Gastroesophageal sphincter (tissue), 4 donors: ENCODE results near the gene UBE3D. TPM values are rescaled to one million over a fixed set of nuclear protein-coding genes. Genes with fewer than 3 reads are reported as not detected.

ENCODE experiments used
- ATAC-seq: fragments of 150-250 bp; one replicate; pipeline ENCODE4 v1.9.1; 2016; ENCODE audit warnings: mild to moderate bottlenecking, moderate library complexity
- H3K27ac ChIP-seq, 4 donors: fragments of 200-600 bp; sonication (generic) in 3 of 4; 1 replicate in 3 of 4; 2 replicates in 1 of 4; pipeline ENCODE4 v1.5.1; 2016 to 2019
- H3K27me3 ChIP-seq: fragments of 200-600 bp; sonication (generic); one replicate; pipeline ENCODE4 v1.5.1; 2019
- H3K36me3 ChIP-seq, 2 donors: fragments of 200-600 bp; sonication (generic); one replicate each; pipeline ENCODE4 v1.5.1; 2019; ENCODE audit warnings: control low read depth in 1 of 2
- H3K4me1 ChIP-seq, 3 donors: fragments of 200-600 bp; sonication (generic); 1 replicate in 2 of 3; 2 replicates in 1 of 3; pipeline ENCODE4 v1.5.1; 2016 to 2019; ENCODE audit warnings: control low read depth in 2 of 3
- H3K4me3 ChIP-seq, 2 donors: fragments of 200-600 bp; sonication (generic); one replicate each; pipeline ENCODE4 v1.5.1; 2019; ENCODE audit warnings: mild to moderate bottlenecking in 1 of 2, moderate library complexity in 1 of 2
- H3K9me3 ChIP-seq, 3 donors: fragments of 200-600 bp; sonication (generic); one replicate each; pipeline ENCODE4 v1.5.1; 2017 to 2019; ENCODE audit warnings: control low read depth in 2 of 3
- EP300 ChIP-seq: sonication (generic); formaldehyde crosslinking; IDR thresholded peaks from one replicate; pipeline ENCODE4 v1.6.1; 2017; ENCODE audit warnings: antibody characterized with exemption, mild to moderate bottlenecking
- POLR2A ChIP-seq, 2 donors: fragments of 450-650 bp; IDR thresholded peaks; one replicate each; pipeline ENCODE4 v1.6.1; 2017; ENCODE audit warnings: antibody characterized with exemption in 2 of 2, mild to moderate bottlenecking in 2 of 2, moderate library complexity in 1 of 2
- POLR2AphosphoS5 ChIP-seq: sonication (generic); formaldehyde crosslinking; IDR thresholded peaks from one replicate; pipeline ENCODE4 v1.6.1; 2017; ENCODE audit warnings: antibody characterized with exemption
- WGBS, 2 donors: methylation state at CpG; one replicate each; pipeline ENCODE4 v1.1.5; 2018; ENCODE audit warnings: low coverage in 1 of 2; 5-methylcytosine and 5-hydroxymethylcytosine counted together
- total RNA-seq, 4 donors: library from RNA; depleted of rRNA; stranded (reverse); fragments of >200 nt; gene quantifications; one replicate each; pipeline ENCODE4 v1.1.0, GENCODE V29; 2016
- TF ChIP-seq, protein P1 (sequence below), 4 experiments: fragments of 200-600 bp in 2 of 4; fragments of 450-650 bp in 2 of 4; sonication (generic) in 1 of 4; IDR thresholded peaks; one replicate each; pipeline ENCODE4 v1.5.1; 2017 to 2019; ENCODE audit warnings: antibody characterized with exemption in 4 of 4, mild to moderate bottlenecking in 2 of 4, moderate library complexity in 2 of 4

Gene UBE3D
- total RNA-seq, 4 donors from 2014 or later, result 3.4 to 13.1 (median 7.3) TPM

DNA sequence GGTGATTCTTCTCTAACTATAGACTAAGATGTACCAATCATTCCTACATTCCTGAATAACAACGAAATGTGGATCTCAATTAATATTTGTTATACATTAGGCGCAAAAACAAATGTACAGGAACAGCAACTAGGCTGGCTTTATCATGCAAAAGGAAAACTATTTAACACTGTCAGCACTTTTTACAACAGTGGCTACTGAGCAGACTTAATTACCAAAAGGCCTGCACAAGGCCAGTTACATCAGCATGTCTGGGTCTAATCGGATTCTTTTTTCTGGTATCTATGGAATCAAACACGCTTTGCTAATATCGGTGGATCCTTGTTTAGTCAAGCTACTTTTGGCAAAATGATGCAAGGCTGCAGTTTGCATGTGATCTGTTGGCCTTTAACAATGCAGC lies 176.5 kb downstream of the UBE3D start:
- H3K4me3 ChIP-seq, result no peak overlapping the region
- H3K27ac ChIP-seq, result no peak overlapping the region
- H3K27me3 ChIP-seq, result no peaks in the 10 kb centered on the region
- peaks cover 0 to 4% of the 10 kb centered on the region in 2 donors for H3K36me3 ChIP-seq
- ATAC-seq, result no peak
- H3K9me3 ChIP-seq, result no peaks in the 10 kb centered on the region
- TF ChIP-seq POLR2AphosphoS5 (no peak), POLR2A (IDR thresholded peaks at IDR 0.05) (no peak), EP300 (no peak)
- TF ChIP-seq, protein P1, sequence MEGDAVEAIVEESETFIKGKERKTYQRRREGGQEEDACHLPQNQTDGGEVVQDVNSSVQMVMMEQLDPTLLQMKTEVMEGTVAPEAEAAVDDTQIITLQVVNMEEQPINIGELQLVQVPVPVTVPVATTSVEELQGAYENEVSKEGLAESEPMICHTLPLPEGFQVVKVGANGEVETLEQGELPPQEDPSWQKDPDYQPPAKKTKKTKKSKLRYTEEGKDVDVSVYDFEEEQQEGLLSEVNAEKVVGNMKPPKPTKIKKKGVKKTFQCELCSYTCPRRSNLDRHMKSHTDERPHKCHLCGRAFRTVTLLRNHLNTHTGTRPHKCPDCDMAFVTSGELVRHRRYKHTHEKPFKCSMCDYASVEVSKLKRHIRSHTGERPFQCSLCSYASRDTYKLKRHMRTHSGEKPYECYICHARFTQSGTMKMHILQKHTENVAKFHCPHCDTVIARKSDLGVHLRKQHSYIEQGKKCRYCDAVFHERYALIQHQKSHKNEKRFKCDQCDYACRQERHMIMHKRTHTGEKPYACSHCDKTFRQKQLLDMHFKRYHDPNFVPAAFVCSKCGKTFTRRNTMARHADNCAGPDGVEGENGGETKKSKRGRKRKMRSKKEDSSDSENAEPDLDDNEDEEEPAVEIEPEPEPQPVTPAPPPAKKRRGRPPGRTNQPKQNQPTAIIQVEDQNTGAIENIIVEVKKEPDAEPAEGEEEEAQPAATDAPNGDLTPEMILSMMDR (IDR thresholded peaks at IDR 0.05), result no peak
- WGBS, 2 donors, result 88 to 94% methylated on average over 5 of the region's 5 CpGs
- no peaks in the 10 kb centered on the region for H3K4me1 ChIP-seq

DNA sequence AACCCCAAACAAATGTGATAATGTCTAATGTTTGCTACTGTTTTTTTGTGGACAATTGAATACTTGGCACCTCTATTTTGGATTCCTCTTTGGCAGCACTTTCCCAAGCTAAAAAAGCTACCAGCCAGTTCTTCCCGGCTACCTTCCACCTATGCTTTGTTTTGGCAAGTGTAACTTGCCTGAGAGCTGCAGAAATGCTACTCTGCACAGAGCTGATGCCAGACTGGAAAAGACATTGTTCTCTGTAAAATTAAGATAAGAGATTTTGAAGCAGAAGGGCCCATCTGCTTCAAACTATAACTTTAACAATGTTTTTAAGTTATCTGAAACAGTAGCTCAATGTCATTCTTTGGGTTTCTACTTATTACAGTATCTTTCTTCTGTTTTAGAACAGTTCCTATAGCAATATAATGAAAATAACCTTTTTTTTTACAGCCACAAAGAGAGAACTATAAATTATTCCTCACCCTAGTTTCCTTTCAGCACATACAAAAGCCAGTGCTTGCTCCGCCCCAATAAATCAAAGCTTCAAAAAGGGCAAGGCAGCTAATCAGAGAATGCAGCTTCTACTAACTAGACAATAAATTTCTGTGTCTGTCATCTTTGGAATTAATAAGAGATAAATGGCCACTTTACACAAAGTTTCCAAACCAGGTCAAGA lies 183.1 kb downstream of the UBE3D start:
- no peak overlapping the region for H3K4me3 ChIP-seq
- no peak overlapping the region for H3K27ac ChIP-seq
- no peaks in the 10 kb centered on the region for H3K9me3 ChIP-seq
- 33 to 34% methylated on average over 2 of the region's 2 CpGs for WGBS, 2 donors
- TF ChIP-seq POLR2AphosphoS5, result no peak
- TF ChIP-seq, protein P1 (IDR thresholded peaks at IDR 0.05), result no peak
- TF ChIP-seq POLR2A (IDR thresholded peaks at IDR 0.05), result no peak
- no peak for TF ChIP-seq EP300
- H3K36me3 ChIP-seq, result no peaks in the 10 kb centered on the region
- H3K4me1 ChIP-seq, result peaks cover 0 to 11% (median 0%) of the 10 kb centered on the region in 3 donors
- no peaks in the 10 kb centered on the region for H3K27me3 ChIP-seq
- no peak for ATAC-seq

DNA sequence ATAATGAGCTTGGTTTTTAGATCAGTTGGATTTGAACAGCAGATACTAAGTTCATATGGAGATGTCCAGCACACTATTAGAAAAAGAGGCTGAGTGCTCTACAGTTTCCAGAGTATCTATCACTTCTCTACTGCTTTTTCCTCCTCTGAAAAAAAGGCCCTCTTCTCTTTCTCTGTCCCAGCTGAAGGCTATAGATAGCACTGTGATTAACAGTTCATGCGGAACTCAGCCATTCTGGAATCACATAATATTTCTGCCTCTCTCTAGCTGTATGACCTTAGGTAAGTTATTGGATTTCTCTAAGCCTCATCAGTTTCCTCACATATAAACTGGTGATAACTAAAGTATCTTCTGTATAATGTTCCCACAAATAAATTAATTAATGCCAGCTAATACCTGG lies 184.1 kb downstream of the UBE3D start:
- Histone ChIP-seq H3K36me3 (no peaks in the 10 kb centered on the region), H3K4me3 (no peak overlapping the region), H3K4me1 (peaks cover 0 to 11% (median 0%) of the 10 kb centered on the region in 3 donors), H3K27me3 (no peaks in the 10 kb centered on the region), H3K27ac (no peak overlapping the region), H3K9me3 (no peaks in the 10 kb centered on the region)
- 67 to 84% methylated on average over 1 of the region's 1 CpG for WGBS, 2 donors
- ATAC-seq, result no peak
- TF ChIP-seq POLR2A (IDR thresholded peaks at IDR 0.05) (no peak), POLR2AphosphoS5 (no peak), EP300 (no peak)
- TF ChIP-seq, protein P1 (IDR thresholded peaks at IDR 0.05), result no peak

DNA sequence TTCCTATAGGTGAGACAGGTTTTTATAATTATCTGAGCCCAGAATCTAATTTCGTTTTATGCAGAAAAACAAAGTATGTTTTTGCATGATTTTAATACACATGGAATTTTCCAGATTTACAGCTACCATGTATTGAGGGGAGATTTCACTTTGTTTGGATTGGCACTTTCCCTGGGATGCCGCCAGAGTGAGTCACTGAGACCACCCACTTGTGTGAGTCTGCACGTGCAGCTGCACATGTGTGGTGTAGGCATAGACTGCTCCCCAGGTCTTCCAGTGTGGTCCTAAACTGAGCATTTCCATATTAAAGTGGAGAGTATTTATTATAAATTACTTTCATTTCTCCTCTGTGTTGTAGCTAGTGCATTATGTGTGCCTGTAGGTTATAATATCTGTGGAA lies 186.8 kb downstream of the UBE3D start:
- Histone ChIP-seq H3K9me3 (no peaks in the 10 kb centered on the region), H3K4me3 (no peak overlapping the region), H3K27ac (no peak overlapping the region), H3K4me1 (peaks cover 0 to 11% (median 0%) of the 10 kb centered on the region in 3 donors), H3K36me3 (no peaks in the 10 kb centered on the region), H3K27me3 (no peaks in the 10 kb centered on the region)
- TF ChIP-seq POLR2AphosphoS5, result no peak
- TF ChIP-seq EP300, result no peak
- no peak for TF ChIP-seq POLR2A (IDR thresholded peaks at IDR 0.05)
- TF ChIP-seq, protein P1 (IDR thresholded peaks at IDR 0.05), result no peak
- WGBS, 2 donors, result 53 to 59% methylated on average over 3 of the region's 3 CpGs
- no peak for ATAC-seq
